Hippocampal formation (tissue), 2 donors: Measurements from ENCODE around the gene OLA1.

Experiments
- DNase-seq, 2 donors: peaks; one replicate each; lab custom pipeline; 2025; lab: John Stamatoyannopoulos, UW

Gene OLA1

GRCh38 chr2:174063492-174064092 is 184.7 kb downstream of the OLA1 start:
- DNase-seq = no peak

DNA sequence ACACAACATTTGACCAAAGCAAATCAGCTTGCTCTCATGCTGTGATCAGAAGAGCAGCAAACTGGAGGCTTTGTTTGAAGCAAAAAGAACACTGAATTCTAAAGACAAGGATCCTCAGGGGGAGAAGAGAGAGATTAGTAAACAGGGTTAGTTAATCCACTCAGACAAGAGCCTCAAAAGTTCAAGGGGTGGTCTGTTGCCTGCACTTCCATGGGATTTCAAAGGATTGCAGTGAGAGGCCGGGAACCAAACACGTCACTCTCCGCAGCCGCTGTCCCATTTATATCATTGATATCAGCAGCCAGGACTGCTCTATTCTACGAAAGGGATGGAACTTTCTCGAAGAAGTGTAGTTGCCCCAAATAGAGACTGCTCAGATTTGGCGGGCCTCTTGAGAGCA is 185.4 kb downstream of the OLA1 start:
- no peak for DNase-seq

GRCh38 chr2:174059884-174060244 is 188.5 kb downstream of the OLA1 start:
- DNase-seq = no peak

- no peak for DNase-seq
Observed at GRCh38 chr2:174059178-174059883, 189.0 kb downstream of the OLA1 start.

DNA sequence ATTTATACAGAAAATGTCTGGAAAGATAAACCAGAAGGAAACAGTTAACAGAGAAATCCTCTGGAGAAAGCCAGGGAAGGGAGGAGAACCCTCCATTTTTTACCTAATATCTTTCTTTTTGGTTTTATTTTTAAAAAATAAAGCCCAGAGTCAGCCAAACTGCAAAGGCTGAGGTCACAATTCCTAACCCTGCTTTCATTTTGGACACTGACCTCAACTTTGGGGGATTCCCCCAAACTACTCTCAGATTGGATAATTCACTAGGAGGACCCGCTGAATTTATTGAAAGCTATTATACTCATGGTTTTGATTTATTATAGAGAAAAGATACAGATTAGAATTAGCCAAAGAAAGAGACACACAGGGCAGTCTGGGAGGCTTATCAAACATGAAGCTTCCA is 189.9 kb downstream of the OLA1 start:
- no peak for DNase-seq

DNA sequence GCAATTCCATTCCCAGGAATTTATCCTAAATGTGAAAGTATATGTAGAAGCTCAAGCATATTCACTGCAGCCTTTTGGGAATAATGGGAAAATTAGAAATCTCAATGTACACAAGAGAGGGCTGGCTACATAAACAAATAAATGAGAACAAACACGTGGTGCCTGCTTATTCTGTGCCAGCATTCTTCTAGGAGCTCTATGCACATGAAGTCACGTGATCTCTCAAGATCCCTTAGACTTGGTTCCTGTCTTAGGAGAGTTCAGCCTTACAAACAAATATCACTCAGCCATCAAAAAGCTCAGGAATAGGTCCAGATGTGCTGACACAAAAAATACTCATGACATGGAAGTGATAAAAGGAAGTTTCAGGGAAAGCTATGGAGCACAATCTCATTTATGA is 190.3 kb downstream of the OLA1 start:
- DNase-seq = no peak

DNA sequence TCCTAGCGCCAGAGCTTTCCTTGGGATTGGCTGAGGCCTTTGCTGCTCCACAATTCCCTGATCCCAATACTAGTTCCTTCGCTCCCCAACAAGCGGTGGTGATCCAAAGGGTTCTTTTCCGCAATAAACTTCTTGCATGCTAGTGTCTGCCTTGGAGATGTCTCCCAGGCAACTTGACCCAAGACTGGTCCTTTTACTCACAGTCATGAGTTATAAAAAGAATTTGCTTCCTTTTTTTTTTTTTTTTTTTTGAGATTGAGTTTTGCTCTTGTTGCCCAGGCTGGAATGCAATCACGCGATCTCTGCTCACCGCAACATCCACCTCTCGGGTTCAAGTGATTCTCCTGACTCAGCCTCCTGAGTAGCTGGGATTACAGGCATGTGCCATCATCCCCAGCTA is 193.4 kb downstream of the OLA1 start:
- DNase-seq = no peak

GRCh38 chr2:174053355-174054151 is 194.8 kb downstream of the OLA1 start:
- DNase-seq = no peak

DNA sequence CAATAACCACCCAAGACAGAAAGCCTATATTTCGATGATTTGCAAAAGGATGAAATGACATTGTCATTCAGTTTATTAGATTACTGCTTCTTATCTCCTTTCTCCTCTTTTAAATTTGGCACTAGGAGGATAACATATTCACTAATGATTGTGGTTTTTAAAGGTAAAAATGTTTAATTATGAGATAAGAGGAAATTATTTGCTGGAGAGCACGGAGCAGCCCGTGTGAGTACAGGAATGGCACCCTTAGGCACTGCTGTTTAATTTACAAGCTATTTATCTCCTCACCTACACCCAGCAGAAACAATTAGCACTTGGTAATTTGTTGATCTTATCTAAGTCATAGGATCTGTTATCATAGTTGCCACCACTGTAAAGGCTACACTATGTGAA is 195.8 kb downstream of the OLA1 start:
- no peak for DNase-seq

DNA sequence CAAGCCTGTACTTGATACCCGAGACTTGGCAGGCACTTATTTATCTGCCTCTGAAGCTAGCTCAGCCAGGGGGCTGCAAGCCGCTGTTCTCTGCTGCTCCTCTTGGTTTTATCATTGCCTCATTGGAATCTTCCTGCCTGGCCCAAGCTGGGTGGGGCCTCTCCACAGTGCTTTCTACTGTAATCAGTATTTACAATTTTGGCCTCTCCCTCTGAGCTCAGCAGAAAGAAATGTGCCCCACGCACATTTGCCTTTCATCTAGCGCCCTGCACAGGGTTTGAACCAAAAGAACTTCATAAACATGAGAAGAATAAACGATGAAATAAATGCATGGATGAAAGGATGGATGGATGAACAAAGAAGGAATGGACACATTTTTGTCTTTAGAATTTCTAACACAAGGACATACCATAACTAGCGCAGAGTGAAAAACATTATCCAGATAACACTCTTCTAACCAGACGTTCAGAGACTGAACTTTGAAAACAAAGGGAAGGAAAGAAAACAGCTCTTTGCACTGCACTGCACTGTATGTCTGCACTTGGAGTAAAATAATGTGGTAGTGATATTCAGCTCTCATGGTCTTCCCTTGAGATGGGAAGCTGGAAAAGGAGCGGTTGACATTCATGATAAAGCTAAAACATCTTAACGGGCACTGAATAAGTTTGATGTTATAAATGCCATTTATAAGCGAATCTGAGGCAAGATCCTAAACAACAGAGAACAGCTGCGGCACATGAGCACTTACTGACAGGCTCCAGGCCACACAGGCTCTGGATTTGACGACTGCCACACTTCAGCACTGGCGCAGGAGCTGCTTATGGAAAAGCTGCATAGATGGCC is 196.4 kb downstream of the OLA1 start:
- no peak for DNase-seq

- no peak for DNase-seq
Observed at GRCh38 chr2:174051068-174051467, 197.3 kb downstream of the OLA1 start.

GRCh38 chr2:174049895-174050294 is 198.4 kb downstream of the OLA1 start:
- no peak for DNase-seq

DNA sequence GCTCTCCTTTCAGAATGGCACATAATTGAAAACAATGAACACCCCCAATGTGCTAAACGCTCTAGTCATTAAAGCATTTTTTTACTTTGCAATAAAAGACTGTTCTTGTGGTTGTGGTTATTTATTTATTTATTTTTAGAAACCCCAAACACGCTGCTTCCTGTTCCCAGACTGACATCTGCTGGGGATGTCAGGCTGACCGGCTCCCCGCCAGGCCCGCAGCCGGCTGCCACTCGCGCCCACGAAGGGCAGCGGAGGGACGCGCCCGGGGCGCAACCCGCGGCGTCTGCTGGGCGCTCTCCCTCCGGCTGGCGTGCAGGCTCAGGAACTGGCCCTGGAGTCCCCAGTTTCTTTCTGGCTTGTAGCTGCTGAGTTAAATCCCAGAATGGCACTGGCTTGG is 200.1 kb downstream of the OLA1 start:
- no peak for DNase-seq

DNA sequence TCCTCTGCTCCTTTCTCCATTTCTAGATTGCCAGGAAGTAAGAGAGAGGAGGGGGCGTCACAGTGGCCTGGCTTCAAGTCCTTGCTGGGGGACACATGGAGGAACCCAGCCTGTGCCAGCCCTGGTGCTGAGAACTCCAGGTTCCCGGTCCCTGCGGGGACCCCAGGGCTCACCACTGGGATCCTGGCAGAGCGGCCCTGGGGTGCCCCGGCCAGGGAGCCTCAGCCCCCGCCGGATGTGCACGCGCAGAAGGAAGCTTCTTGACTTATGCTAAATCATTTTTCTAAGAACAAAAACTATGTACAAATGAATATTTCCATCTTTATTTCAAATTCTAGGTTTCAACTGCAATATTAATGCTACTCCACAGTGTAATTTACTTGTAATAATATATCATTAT is 200.6 kb downstream of the OLA1 start:
- DNase-seq = no peak

DNA sequence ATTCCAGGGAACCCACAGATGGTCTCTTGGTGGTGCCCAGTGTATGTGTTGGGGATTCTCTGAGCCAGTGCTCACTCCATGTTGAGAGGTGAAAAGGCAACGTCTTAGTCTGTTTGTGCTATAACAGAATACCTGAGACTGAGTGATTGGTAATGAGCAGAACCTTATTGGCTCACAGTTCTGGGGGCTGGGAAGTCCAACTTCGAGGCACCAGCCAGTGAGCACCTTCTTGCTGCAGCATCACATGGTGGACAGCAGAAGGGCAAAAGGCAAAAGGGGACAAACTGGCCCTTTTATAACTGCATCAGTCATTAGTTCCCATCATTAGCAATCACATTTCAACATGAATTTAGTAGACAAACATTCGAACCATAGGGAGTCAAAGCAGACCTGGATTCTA is 202.2 kb downstream of the OLA1 start:
- no peak for DNase-seq

- DNase-seq = no peak
Observed at GRCh38 chr2:174044556-174044955, 203.8 kb downstream of the OLA1 start.

DNA sequence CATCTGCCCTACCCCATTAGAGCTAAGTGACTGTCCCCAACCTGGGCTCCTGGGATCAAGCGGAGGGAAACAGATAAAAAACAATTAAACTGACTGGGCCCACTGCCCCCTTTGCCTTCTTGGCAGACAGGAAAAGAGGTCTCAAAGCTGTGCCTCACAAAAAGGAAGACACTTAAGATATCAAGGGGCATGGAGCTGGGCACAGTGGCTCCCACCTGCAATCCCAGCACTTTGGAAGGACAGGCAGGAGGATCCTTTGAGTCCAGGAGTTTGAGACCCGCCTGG is 208.0 kb downstream of the OLA1 start:
- no peak for DNase-seq

DNA sequence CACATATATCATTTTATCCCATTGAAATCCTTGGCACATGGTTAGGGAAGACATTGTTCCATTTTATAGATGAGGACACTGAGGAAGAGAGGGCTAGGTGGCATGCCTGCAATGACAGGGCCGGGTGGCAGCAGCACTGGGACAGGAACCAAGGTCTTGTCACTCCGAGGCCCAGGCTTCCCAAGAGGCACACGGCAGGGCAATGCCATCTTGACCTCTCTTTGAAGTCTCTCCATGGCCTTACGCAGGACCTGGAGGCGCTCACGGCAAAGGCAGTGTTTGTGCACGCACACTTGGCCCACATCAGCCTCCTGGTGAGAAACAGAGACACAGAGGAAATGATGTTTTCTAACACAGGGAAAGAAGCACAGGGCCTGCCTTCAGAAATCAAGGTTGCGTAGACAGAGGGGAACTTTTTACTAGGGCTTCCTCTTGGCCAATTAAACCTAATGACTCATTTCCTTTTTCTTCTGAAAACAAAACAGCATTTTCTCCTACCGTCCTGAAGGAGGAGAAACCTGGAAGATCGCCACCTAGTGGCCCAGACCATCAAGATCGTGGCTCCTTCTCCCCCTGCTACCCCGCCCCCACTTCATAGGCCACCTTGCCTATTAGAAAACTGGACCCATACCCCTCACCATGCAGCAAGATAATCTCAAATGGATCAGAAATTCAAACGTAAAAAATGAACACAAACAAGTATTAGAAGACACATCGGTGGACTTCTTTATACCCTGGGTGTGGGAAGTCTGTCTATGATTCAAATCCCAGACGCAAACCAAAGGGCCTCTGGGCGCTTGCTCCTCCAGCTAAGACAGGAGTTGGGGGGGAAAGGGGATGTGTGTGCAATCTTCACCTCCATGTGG is 208.5 kb downstream of the OLA1 start:
- DNase-seq = peak; percentile 68 to 75

DNA sequence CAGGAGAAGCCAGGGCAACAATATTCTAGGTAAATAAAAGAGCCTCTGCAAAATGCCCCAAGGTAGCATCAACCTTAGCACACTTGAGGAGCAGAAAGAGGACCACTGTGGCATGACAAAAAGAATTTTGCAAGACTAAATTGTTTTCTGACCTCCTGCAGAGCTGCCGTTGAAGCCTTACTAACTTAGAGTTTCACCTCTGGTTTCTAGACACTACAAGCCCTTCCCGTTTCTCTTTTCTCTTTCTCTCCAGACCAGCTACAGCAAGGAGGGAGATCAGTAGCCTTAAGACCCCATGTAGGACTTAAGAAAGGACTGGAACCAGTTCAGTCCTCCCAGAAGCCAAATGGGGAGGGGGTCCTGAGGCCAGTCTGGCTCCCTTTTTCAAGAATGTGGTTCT is 209.9 kb downstream of the OLA1 start:
- no peak for DNase-seq

GRCh38 chr2:174036825-174037224 is 211.5 kb downstream of the OLA1 start:
- no peak for DNase-seq

DNA sequence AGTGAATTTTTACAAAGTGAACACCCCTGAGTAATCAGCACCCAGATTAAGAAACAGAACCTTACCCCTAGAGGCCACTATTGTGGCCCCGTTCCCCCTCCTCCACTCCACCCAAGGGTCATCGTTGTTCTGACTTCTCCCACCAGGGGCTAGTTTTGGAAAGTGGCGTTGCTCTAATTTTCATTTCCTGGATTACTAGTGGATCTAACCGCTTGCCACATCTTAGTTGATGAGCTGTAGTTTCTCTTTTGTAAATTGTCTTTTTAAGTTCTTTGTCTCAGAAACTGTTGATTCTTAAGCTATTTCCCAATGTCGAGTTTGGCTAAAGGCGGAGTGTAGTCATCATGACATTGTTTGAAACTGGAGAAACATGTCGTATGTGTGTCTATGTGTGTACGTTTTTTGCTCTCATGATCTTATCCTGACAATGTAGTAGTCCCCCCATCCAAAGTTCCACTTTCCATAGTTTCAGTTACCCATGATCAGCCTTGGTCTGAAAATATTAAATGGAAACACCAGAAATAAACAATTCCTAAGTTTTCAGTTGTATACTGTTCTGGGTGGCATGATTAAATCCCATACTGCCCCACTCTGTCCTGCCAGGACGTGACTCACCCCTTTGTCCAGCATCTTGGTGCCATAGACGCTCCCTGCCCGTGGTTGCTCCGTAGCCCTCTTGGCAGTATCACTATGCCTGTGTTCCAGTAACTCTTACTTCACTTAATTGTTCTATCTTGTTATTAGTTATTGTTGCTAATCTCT is 212.2 kb downstream of the OLA1 start:
- no peak for DNase-seq
